HepG2 (cell line): Measurements from ENCODE around the gene SLC8B1.

Experiments
- JUND ChIP-seq: sonication (generic); formaldehyde crosslinking; IDR thresholded peaks from 2 replicates; pipeline ENCODE4 v1.8.0; 2022; ENCODE audit warnings: mild to moderate bottlenecking, missing genetic modification reagents
- ZNF766 ChIP-seq: sonication (generic); formaldehyde crosslinking; IDR thresholded peaks from 2 replicates; pipeline ENCODE4 v1.5.0; 2020; ENCODE audit warnings: missing genetic modification reagents, borderline replicate concordance
- TF ChIP-seq, protein P1 (sequence below): sonication (generic); formaldehyde crosslinking; IDR thresholded peaks from 2 replicates; pipeline ENCODE4 v1.5.0; 2020; ENCODE audit warnings: mild to moderate bottlenecking, missing genetic modification reagents, moderate library complexity

GRCh38 chr12:113325916-113326315 is 9.0 kb downstream of the SLC8B1 start:
- no peak for TF ChIP-seq ZNF766 (CRISPR knock-in tag)
- TF ChIP-seq JUND (CRISPR knock-in tag) = no peak
- TF ChIP-seq, protein P1, sequence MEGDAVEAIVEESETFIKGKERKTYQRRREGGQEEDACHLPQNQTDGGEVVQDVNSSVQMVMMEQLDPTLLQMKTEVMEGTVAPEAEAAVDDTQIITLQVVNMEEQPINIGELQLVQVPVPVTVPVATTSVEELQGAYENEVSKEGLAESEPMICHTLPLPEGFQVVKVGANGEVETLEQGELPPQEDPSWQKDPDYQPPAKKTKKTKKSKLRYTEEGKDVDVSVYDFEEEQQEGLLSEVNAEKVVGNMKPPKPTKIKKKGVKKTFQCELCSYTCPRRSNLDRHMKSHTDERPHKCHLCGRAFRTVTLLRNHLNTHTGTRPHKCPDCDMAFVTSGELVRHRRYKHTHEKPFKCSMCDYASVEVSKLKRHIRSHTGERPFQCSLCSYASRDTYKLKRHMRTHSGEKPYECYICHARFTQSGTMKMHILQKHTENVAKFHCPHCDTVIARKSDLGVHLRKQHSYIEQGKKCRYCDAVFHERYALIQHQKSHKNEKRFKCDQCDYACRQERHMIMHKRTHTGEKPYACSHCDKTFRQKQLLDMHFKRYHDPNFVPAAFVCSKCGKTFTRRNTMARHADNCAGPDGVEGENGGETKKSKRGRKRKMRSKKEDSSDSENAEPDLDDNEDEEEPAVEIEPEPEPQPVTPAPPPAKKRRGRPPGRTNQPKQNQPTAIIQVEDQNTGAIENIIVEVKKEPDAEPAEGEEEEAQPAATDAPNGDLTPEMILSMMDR (CRISPR knock-in tag) = no peak
